HepG2 (cell line): ENCODE data around the gene SPATA12. TPM values are rescaled to one million over a fixed set of nuclear protein-coding genes. Genes with fewer than 3 reads are reported as not detected.

Experiments used
- ATAC-seq: fragments of 200-7000 bp; cut with Tn5 transposase; 3 replicates; pipeline ENCODE4 v1.9.1; 2020; ENCODE audit warnings: mild to moderate bottlenecking, moderate library complexity
- BruUV-seq: library from RNA; stranded (reverse); fragments of 400-500 nt; replicated peaks from 2 replicates; lab custom pipeline; 2021; lab: Mats Ljungman, UMichigan
- CTCF ChIA-PET: fragments of 300-600 bp; formaldehyde crosslinking; extraction: SDS; loops from one replicate; lab custom pipeline; 2021; ENCODE audit warnings: low total read pairs, inconsistent platforms, low intra/inter-chr PET ratio; lab: Yijun Ruan, JAX
- POLR2A ChIA-PET: fragments of 350-600 bp; sonication (Branson Sonifier 250); formaldehyde crosslinking; loops from one replicate; lab custom pipeline; 2020; ENCODE audit warnings: antibody characterized with exemption, inconsistent platforms; lab: Yijun Ruan, JAX
- DNase-seq: peaks from one replicate; pipeline ENCODE4 v3.0.0-alpha.2; 2015; ENCODE audit warnings: low spot score
- FAIRE-seq: peaks from 3 replicates; lab custom pipeline; 2011; peaks lifted over from hg19 to GRCh38; lab: Jason Lieb, UNC
- H2AFZ ChIP-seq: one replicate; pipeline ENCODE4 v1.6.1; 2011; ENCODE audit warnings: low read length, inconsistent platforms
- H3K27ac ChIP-seq: fragments of 300-600 bp; 3 replicates; pipeline ENCODE4 v1.8.0; 2011; ENCODE audit warnings: mixed run types, mild to moderate bottlenecking, mixed read lengths, low read length, inconsistent platforms; ENCODE audit not compliant: insufficient read depth; ENCODE audit errors: extremely low read length
- H3K27me3 ChIP-seq, 2 experiments: fragments of 200-600 bp in 1 of 2; 2 replicates in 1 of 2; 3 replicates in 1 of 2; pipeline versions ENCODE4 v1.6.0 to v1.8.0; 2011; ENCODE audit warnings: low read length in 2 of 2, mild to moderate bottlenecking in 2 of 2, moderate library complexity in 2 of 2, inconsistent platforms in 1 of 2; ENCODE audit not compliant: insufficient read depth in 2 of 2, control insufficient read depth in 1 of 2
- H3K36me3 ChIP-seq, 2 experiments: fragments of 200-600 bp in 1 of 2; replicated peaks in 1 of 2; 2 replicates in 1 of 2; 3 replicates in 1 of 2; pipeline versions ENCODE4 v1.5.1 to v1.8.0; 2011; ENCODE audit warnings: low read length in 2 of 2, inconsistent platforms in 1 of 2; ENCODE audit not compliant: insufficient read depth in 2 of 2, control insufficient read depth in 1 of 2
- H3K4me1 ChIP-seq: 2 replicates; pipeline ENCODE4 v1.5.1; 2012; ENCODE audit warnings: low read length, inconsistent platforms; ENCODE audit not compliant: insufficient read depth
- H3K4me2 ChIP-seq: 2 replicates; pipeline ENCODE4 v1.6.0; 2011; ENCODE audit warnings: low read depth, low read length, inconsistent platforms
- H3K4me3 ChIP-seq, 3 experiments: fragments of 200-600 bp in 1 of 3; sonication (generic), shearing (Covaris generic) in 1 of 3; replicated peaks in 1 of 3; 2 replicates each; pipeline ENCODE4 v1.5.1; 2011 to 2016; ENCODE audit warnings: low read length in 3 of 3, inconsistent platforms in 2 of 3, low read depth in 2 of 3, mild to moderate bottlenecking in 2 of 3, control low read depth in 1 of 3, mixed read lengths in 1 of 3; ENCODE audit not compliant: insufficient read depth in 1 of 3
- H3K79me2 ChIP-seq: one replicate; pipeline ENCODE4 v1.6.1; 2011; ENCODE audit warnings: low read length, inconsistent platforms; ENCODE audit not compliant: insufficient read depth
- H3K9ac ChIP-seq: 2 replicates; pipeline ENCODE4 v1.6.0; 2011; ENCODE audit warnings: mild to moderate bottlenecking, low read depth, low read length, inconsistent platforms; ENCODE audit not compliant: insufficient read depth
- H3K9me3 ChIP-seq: 2 replicates; pipeline ENCODE4 v1.5.1; 2012; ENCODE audit warnings: mild to moderate bottlenecking, low read length
- H4K20me1 ChIP-seq: 2 replicates; pipeline ENCODE4 v1.6.0; 2011; ENCODE audit warnings: inconsistent platforms, mild to moderate bottlenecking, low read length, moderate library complexity; ENCODE audit not compliant: insufficient read depth
- NBN ChIP-seq: fragments of 450-650 bp; conservative IDR thresholded peaks from 2 replicates; pipeline ENCODE4 v1.6.1; 2017
- RXRB ChIP-seq: IDR thresholded peaks from 2 replicates; pipeline ENCODE4 v1.6.1; 2016; ENCODE audit warnings: borderline replicate concordance, missing genetic modification reagents, missing compliant biosample characterization
- SP140L ChIP-seq: sonication (generic); formaldehyde crosslinking; IDR thresholded peaks from 2 replicates; pipeline ENCODE4 v1.4.0; 2020; ENCODE audit warnings: missing genetic modification reagents, borderline replicate concordance
- SP4 ChIP-seq: sonication (generic); formaldehyde crosslinking; IDR thresholded peaks from 2 replicates; pipeline ENCODE4 v1.8.1; 2023; ENCODE audit warnings: mild to moderate bottlenecking, missing genetic modification reagents
- ZMYM3 ChIP-seq: sonication (generic); formaldehyde crosslinking; IDR thresholded peaks from 2 replicates; pipeline ENCODE4 v1.5.1; 2020; ENCODE audit warnings: mild to moderate bottlenecking, missing genetic modification reagents
- WGBS: methylation state at CpG from one replicate; pipeline ENCODE4 v1.1.6; 2017; ENCODE audit warnings: low lambda C conversion rate; 5-methylcytosine and 5-hydroxymethylcytosine counted together
- in situ Hi-C: cut with HindIII; loops from 2 replicates; pipeline ENCODE4 v1.10.0; 2017; ENCODE audit warnings: low pct_unique_long_range_greater_than_20kb; ENCODE audit not compliant: extremely low pct_ligation_motif_present
- intact Hi-C: fragments of 100-400 bp; cut with micrococcal nuclease; formaldehyde crosslinking; loops from one replicate; pipeline ENCODE4 v1.10.0; 2022; ENCODE audit not compliant: unreplicated experiment
- polyA plus RNA-seq, 8 experiments: library from polyadenylated mRNA; depleted of rRNA in 3 of 8; stranded (reverse) in 7 of 8; unstranded in 1 of 8; fragments of >200 nt; fragmentation: Illumina TruSeq in 4 of 8; extraction: Trizol in 4 of 8; gene quantifications; 2 replicates each; pipeline versions ENCODE4 v1.2.1 to v1.2.3, GENCODE V29; 2011 to 2016; ENCODE audit warnings: low read depth in 4 of 8, missing spikeins in 1 of 8, mixed read lengths in 1 of 8; ENCODE audit not compliant: insufficient read depth in 1 of 8
- total RNA-seq, 5 experiments: library from RNA; depleted of rRNA; stranded (reverse); fragments of >200 nt; fragmentation: Illumina TruSeq; extraction: Trizol; gene quantifications; 2 replicates each; pipeline ENCODE4 v1.2.3, GENCODE V29; 2016; ENCODE audit warnings: low read depth in 1 of 5
- TF ChIP-seq, protein P1 (sequence below): sonication (generic); formaldehyde crosslinking; IDR thresholded peaks from 2 replicates; pipeline ENCODE4 v1.5.0; 2020; ENCODE audit warnings: mild to moderate bottlenecking, missing genetic modification reagents, borderline replicate concordance
- TF ChIP-seq, protein P2 (sequence below): sonication (generic); formaldehyde crosslinking; conservative IDR thresholded peaks from 2 replicates; pipeline ENCODE4 v1.8.1; 2023; ENCODE audit warnings: missing genetic modification reagents
- TF ChIP-seq, protein P3 (sequence below): IDR thresholded peaks from 2 replicates; pipeline ENCODE4 v1.6.1; 2016; ENCODE audit warnings: low read depth, borderline replicate concordance
- TF ChIP-seq, protein P4 (sequence below): sonication (generic); formaldehyde crosslinking; IDR thresholded peaks from 2 replicates; pipeline ENCODE4 v1.4.0; 2020; ENCODE audit warnings: missing genetic modification reagents
- TF ChIP-seq, protein P5 (sequence below): sonication (generic); formaldehyde crosslinking; IDR thresholded peaks from 2 replicates; pipeline ENCODE4 v1.4.0; 2020; ENCODE audit warnings: mild to moderate bottlenecking, missing genetic modification reagents

The SPATA12 gene
- total and polyA plus RNA-seq, 2 of the 13 experiments (the other 11 are each of a cell fraction or from before 2014, with no cell fraction given), result 0.09 to 0.25 TPM

DNA sequence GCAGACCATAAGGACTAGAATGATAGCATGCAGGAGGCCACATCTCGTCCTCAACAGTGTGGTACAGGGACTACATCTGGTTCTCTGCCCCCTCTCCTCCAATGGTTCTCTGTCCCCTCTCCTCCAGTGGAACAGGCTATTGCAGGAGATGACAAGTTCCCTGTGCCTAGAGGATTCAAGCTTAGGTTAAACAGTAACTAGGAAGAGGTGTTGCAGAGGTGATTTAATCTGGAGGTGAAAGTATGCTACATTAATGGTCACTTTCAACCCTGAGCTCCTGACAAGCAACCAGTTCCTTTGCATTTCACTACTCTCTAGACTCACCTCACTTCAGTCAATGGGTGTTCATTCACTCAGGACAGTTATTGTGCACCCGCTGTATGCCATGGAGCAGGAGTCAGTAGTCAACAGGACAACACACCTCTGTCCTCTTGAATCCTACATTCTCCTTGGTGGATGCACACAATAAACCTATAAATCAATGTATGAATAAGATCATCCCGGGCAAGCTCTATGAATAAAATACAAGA, 16.0 kb downstream of the SPATA12 start (continued):
- TF ChIP-seq, protein P1, sequence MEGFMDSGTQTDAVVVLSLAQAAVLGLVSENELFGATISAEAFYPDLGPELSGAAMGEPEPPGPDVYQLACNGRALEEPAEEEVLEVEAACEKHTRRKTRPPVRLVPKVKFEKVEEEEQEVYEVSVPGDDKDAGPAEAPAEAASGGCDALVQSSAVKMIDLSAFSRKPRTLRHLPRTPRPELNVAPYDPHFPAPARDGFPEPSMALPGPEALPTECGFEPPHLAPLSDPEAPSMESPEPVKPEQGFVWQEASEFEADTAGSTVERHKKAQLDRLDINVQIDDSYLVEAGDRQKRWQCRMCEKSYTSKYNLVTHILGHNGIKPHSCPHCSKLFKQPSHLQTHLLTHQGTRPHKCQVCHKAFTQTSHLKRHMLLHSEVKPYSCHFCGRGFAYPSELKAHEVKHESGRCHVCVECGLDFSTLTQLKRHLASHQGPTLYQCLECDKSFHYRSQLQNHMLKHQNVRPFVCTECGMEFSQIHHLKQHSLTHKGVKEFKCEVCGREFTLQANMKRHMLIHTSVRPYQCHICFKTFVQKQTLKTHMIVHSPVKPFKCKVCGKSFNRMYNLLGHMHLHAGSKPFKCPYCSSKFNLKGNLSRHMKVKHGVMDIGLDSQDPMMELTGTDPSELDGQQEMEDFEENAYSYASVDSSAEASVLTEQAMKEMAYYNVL (CRISPR knock-in tag), result no peak
- no peak for TF ChIP-seq NBN

DNA sequence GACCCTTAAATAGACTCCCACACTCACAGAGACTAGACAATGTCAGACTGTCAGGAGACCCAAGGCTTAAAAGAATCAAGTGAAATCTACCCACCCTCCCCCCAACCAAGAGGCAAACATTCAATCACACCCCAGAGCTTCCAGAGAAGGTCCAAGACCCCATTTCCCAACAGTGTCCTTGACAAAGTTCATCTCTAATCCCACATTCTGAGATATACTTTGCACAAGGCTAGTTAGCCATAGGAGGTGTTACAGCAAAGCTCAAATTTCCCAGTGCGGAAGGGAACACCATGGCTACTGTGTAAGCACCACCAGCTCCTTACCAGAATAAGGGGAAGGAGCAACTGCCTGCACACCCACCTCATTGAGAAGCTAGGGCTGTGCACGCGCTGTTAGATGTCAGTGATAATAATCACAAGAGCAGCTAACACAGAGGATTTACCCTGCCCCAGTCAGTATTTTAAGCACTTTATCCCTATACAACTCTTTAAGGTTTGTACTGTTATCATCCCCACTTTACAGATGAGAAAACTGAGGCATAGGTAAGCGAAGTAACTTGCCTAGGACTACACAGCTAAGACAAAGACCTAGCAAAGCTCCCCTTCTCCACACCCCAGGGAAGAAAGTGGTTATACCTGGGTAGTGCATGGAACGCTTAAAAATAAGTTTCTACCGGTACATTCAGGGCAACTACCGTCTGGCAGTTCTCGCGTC, 17.3 kb downstream of the SPATA12 start:
- H3K4me2 ChIP-seq, result peak overlapping the region; percentile 92
- CTCF ChIA-PET, result no interaction called here
- ATAC-seq (peak; percentile 19), DNase-seq (peak; percentile 70), FAIRE-seq (peak; percentile 98)
- peaks cover 40% of the 10 kb centered on the region for H3K4me1 ChIP-seq
- 2% methylated on average over 5 of the region's 9 CpGs for WGBS
- H3K27ac ChIP-seq, result peak overlapping the region; percentile 62
- no peaks in the 10 kb centered on the region; a peak in 2 of 5 replicates for H3K36me3 ChIP-seq
- peak overlapping the region; percentile 69 for H3K9ac ChIP-seq
- H3K4me3 ChIP-seq, result peak overlapping the region; percentile 71 to 93 (median 76)
- peaks cover 0 to 4% of the 10 kb centered on the region in 2 experiments; a peak in 1 of 5 replicates for H3K27me3 ChIP-seq
- in situ Hi-C loops, result no loop called here
- intact Hi-C loops, result loop anchor here (2.0 to 5.0 kb wide), 2 partner anchors 17 to 85 kb away; partner anchors contain the start of gene SPATA12
- no TSS peak for BruUV-seq
- no peak overlapping the region for H2AFZ ChIP-seq
- H4K20me1 ChIP-seq, result no peaks in the 10 kb centered on the region
- H3K9me3 ChIP-seq, result no peaks in the 10 kb centered on the region
- POLR2A ChIA-PET, result interaction anchor here (0.6 to 4.0 kb wide), 4 partner anchors 17 to 1098 kb away, joined by 3 to 29 read pairs (median 4); partner anchors contain the start of gene SPATA12
- H3K79me2 ChIP-seq, result peaks cover 10% of the 10 kb centered on the region
- TF ChIP-seq, protein P2, sequence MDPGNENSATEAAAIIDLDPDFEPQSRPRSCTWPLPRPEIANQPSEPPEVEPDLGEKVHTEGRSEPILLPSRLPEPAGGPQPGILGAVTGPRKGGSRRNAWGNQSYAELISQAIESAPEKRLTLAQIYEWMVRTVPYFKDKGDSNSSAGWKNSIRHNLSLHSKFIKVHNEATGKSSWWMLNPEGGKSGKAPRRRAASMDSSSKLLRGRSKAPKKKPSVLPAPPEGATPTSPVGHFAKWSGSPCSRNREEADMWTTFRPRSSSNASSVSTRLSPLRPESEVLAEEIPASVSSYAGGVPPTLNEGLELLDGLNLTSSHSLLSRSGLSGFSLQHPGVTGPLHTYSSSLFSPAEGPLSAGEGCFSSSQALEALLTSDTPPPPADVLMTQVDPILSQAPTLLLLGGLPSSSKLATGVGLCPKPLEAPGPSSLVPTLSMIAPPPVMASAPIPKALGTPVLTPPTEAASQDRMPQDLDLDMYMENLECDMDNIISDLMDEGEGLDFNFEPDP (CRISPR knock-in tag), result no peak
- peak; percentile 91 for TF ChIP-seq ZMYM3 (CRISPR knock-in tag)
- TF ChIP-seq RXRB (CRISPR knock-in tag), result 0 out of 2 replicates have a peak, but pooled peaks have one; percentile 20
- TF ChIP-seq SP4 (CRISPR knock-in tag), result no peak
- TF ChIP-seq, protein P3, sequence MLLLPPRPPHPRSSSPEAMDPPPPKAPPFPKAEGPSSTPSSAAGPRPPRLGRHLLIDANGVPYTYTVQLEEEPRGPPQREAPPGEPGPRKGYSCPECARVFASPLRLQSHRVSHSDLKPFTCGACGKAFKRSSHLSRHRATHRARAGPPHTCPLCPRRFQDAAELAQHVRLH (CRISPR knock-in tag), result no peak
- TF ChIP-seq, protein P4, sequence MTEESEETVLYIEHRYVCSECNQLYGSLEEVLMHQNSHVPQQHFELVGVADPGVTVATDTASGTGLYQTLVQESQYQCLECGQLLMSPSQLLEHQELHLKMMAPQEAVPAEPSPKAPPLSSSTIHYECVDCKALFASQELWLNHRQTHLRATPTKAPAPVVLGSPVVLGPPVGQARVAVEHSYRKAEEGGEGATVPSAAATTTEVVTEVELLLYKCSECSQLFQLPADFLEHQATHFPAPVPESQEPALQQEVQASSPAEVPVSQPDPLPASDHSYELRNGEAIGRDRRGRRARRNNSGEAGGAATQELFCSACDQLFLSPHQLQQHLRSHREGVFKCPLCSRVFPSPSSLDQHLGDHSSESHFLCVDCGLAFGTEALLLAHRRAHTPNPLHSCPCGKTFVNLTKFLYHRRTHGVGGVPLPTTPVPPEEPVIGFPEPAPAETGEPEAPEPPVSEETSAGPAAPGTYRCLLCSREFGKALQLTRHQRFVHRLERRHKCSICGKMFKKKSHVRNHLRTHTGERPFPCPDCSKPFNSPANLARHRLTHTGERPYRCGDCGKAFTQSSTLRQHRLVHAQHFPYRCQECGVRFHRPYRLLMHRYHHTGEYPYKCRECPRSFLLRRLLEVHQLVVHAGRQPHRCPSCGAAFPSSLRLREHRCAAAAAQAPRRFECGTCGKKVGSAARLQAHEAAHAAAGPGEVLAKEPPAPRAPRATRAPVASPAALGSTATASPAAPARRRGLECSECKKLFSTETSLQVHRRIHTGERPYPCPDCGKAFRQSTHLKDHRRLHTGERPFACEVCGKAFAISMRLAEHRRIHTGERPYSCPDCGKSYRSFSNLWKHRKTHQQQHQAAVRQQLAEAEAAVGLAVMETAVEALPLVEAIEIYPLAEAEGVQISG, result peak; percentile 13; the same call in 1 of the 2 replicates
- no peak for TF ChIP-seq SP140L (CRISPR knock-in tag)
- TF ChIP-seq, protein P5, sequence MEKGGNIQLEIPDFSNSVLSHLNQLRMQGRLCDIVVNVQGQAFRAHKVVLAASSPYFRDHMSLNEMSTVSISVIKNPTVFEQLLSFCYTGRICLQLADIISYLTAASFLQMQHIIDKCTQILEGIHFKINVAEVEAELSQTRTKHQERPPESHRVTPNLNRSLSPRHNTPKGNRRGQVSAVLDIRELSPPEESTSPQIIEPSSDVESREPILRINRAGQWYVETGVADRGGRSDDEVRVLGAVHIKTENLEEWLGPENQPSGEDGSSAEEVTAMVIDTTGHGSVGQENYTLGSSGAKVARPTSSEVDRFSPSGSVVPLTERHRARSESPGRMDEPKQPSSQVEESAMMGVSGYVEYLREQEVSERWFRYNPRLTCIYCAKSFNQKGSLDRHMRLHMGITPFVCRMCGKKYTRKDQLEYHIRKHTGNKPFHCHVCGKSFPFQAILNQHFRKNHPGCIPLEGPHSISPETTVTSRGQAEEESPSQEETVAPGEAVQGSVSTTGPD, result 0 out of 2 replicates have a peak, but pooled peaks have one; percentile 38
